K562 (cell line): ENCODE measurements around the gene PTPN18. TPM values are rescaled to one million over a fixed set of nuclear protein-coding genes. Genes with fewer than 3 reads are reported as not detected.

Source experiments
- ATF1 ChIP-seq, 2 experiments: fragments of 450-650 bp in 1 of 2; IDR thresholded peaks; 2 replicates each; pipeline ENCODE4 v1.6.1; 2016; ENCODE audit warnings: missing compliant biosample characterization in 1 of 2, missing genetic modification characterization in 1 of 2
- CC2D1A ChIP-seq: fragments of 450-650 bp; IDR thresholded peaks from 2 replicates; pipeline ENCODE4 v1.6.1; 2017; ENCODE audit warnings: mild to moderate bottlenecking
- ETS2 ChIP-seq: IDR thresholded peaks from 2 replicates; pipeline ENCODE4 v1.6.1; 2016; ENCODE audit warnings: borderline replicate concordance, missing genetic modification characterization, mild to moderate bottlenecking, moderate library complexity, missing compliant biosample characterization; ENCODE audit not compliant: poor library complexity, severe bottlenecking
- ETV1 ChIP-seq: fragments of 450-650 bp; conservative IDR thresholded peaks from 2 replicates; pipeline ENCODE4 v1.6.1; 2016; ENCODE audit warnings: missing genetic modification characterization, control low read depth, low read depth, missing compliant biosample characterization
- ILK ChIP-seq: fragments of 450-650 bp; IDR thresholded peaks from 2 replicates; pipeline ENCODE4 v1.6.1; 2016; ENCODE audit warnings: missing genetic modification characterization, low read depth, mild to moderate bottlenecking, missing compliant biosample characterization, moderate library complexity, borderline replicate concordance
- MAFG ChIP-seq: fragments of 450-650 bp; conservative IDR thresholded peaks from 2 replicates; pipeline ENCODE4 v1.6.1; 2016; ENCODE audit warnings: missing genetic modification characterization, missing compliant biosample characterization
- MITF ChIP-seq: IDR thresholded peaks from 2 replicates; pipeline ENCODE4 v1.6.1; 2014; ENCODE audit warnings: antibody characterized with exemption
- MYC ChIP-seq, 2 experiments: fragments of 250-450 bp in 1 of 2; sonication (Bioruptor Pico) in 1 of 2; IDR thresholded peaks; 2 replicates each; pipeline versions ENCODE4 v1.5.1 to v1.6.1; 2012 to 2021; ENCODE audit warnings: low read depth in 2 of 2, borderline replicate concordance in 1 of 2, improper control_type of control experiment in 1 of 2, low read length in 1 of 2, mild to moderate bottlenecking in 1 of 2, moderate library complexity in 1 of 2
- NFYB ChIP-seq: IDR thresholded peaks from 2 replicates; pipeline ENCODE4 v1.6.1; 2011; ENCODE audit warnings: mild to moderate bottlenecking, moderate library complexity; ENCODE audit not compliant: insufficient read length; ENCODE audit errors: extremely low read depth
- OTX1 ChIP-seq: fragments of 450-650 bp; formaldehyde crosslinking; IDR thresholded peaks from 2 replicates; pipeline ENCODE4 v1.4.0; 2022; ENCODE audit warnings: mild to moderate bottlenecking
- POLR2AphosphoS5 ChIP-seq: IDR thresholded peaks from 2 replicates; pipeline ENCODE4 v1.6.1; 2011; ENCODE audit warnings: mild to moderate bottlenecking, low read depth, low read length, moderate library complexity; ENCODE audit not compliant: control insufficient read depth, insufficient read depth
- POLR2B ChIP-seq: fragments of 450-650 bp; IDR thresholded peaks from 2 replicates; pipeline ENCODE4 v1.6.1; 2018; ENCODE audit warnings: low read depth; ENCODE audit not compliant: partially characterized antibody
- RAD21 ChIP-seq, 2 experiments: fragments of 250-450 bp in 1 of 2; fragments of 450-650 bp in 1 of 2; sonication (Bioruptor Pico) in 1 of 2; formaldehyde crosslinking in 1 of 2; IDR thresholded peaks in 1 of 2; conservative IDR thresholded peaks in 1 of 2; 2 replicates each; pipeline versions ENCODE4 v1.4.0 to v1.8.0; 2020 to 2022; ENCODE audit warnings: mild to moderate bottlenecking in 2 of 2, moderate library complexity in 1 of 2
- RNF2 ChIP-seq: sonication (generic); IDR thresholded peaks from 2 replicates; pipeline ENCODE4 v1.6.1; 2016
- SRSF3 ChIP-seq: fragments of 200-400 bp; formaldehyde crosslinking; IDR thresholded peaks from 2 replicates; pipeline ENCODE4 v1.6.1; 2016; ENCODE audit warnings: mild to moderate bottlenecking, low read length, moderate library complexity; ENCODE audit not compliant: insufficient read depth
- TFAP4 ChIP-seq: sonication (generic); formaldehyde crosslinking; IDR thresholded peaks from 2 replicates; pipeline ENCODE4 v1.8.0; 2022; ENCODE audit warnings: missing genetic modification reagents, mild to moderate bottlenecking, moderate library complexity, borderline replicate concordance
- ZFX ChIP-seq: sonication (generic); formaldehyde crosslinking; IDR thresholded peaks from 2 replicates; pipeline ENCODE4 v1.8.0; 2022; ENCODE audit warnings: mild to moderate bottlenecking, missing genetic modification reagents, moderate library complexity
- ZNF12 ChIP-seq: sonication (generic); formaldehyde crosslinking; IDR thresholded peaks from 2 replicates; pipeline ENCODE4 v1.4.0; 2020; ENCODE audit warnings: mild to moderate bottlenecking, missing genetic modification reagents
- ZNF253 ChIP-seq: fragments of 250-450 bp; sonication (Bioruptor Pico); conservative IDR thresholded peaks from 2 replicates; pipeline ENCODE4 v1.6.1; 2021; ENCODE audit warnings: mild to moderate bottlenecking
- ZNF395 ChIP-seq: fragments of 200-800 bp; sonication (Bioruptor generic); IDR thresholded peaks from 2 replicates; pipeline ENCODE4 v1.6.1; 2017; ENCODE audit warnings: missing genetic modification characterization, missing compliant biosample characterization
- ZNF589 ChIP-seq: fragments of 200-800 bp; sonication (Bioruptor generic); IDR thresholded peaks from 2 replicates; pipeline ENCODE4 v1.6.1; 2016; ENCODE audit warnings: low read depth, missing genetic modification characterization, missing compliant biosample characterization
- ZNF75A ChIP-seq: fragments of 450-650 bp; formaldehyde crosslinking; IDR thresholded peaks from 2 replicates; pipeline ENCODE4 v1.4.0; 2020; ENCODE audit warnings: mild to moderate bottlenecking
- ZSCAN32 ChIP-seq: fragments of 450-650 bp; formaldehyde crosslinking; IDR thresholded peaks from 2 replicates; pipeline ENCODE4 v1.4.0; 2020; ENCODE audit warnings: mild to moderate bottlenecking, moderate library complexity
- polyA plus RNA-seq, 8 experiments: library from polyadenylated mRNA; depleted of rRNA in 4 of 8; stranded (reverse) in 5 of 8; unstranded in 3 of 8; fragments of >200 nt; fragmentation: Nextera tagmentation in 2 of 8; fragmentation: Illumina TruSeq in 1 of 8; extraction: Ambion mirVana in 2 of 8; extraction: Trizol in 1 of 8; gene quantifications; 2 replicates each; pipeline versions ENCODE4 v1.2.1 to v1.2.3, GENCODE V29; 2011 to 2014; ENCODE audit warnings: inconsistent platforms in 1 of 8, missing spikeins in 1 of 8
- total RNA-seq, 7 experiments: library from RNA; depleted of rRNA in 6 of 7; stranded (reverse); fragments of >200 nt in 6 of 7; fragmentation: Illumina TruSeq in 2 of 7; extraction: Trizol in 2 of 7; gene quantifications; 2 replicates each; pipeline versions ENCODE4 v1.2.1 to v1.2.3, GENCODE V29; 2011 to 2021; ENCODE audit warnings: low replicate concordance in 1 of 7

Gene PTPN18
- total and polyA plus RNA-seq, 9 of the 15 experiments (the other 6 are each of a cell fraction or from before 2014, with no cell fraction given) = 11.6 to 90.7 (median 49.6) TPM

GRCh38 chr2:130336877-130337734 lies 18.8 kb upstream of the PTPN18 start (continued):
- peak; percentile 77; the same call in 1 of the 2 replicates for TF ChIP-seq RNF2
- TF ChIP-seq ILK (tag) = no peak
- TF ChIP-seq ATF1 (CRISPR knock-in tag; IDR thresholded peaks at IDR 0.05) = no peak
- peak; percentile 79 for TF ChIP-seq ATF1 (tag; IDR thresholded peaks at IDR 0.05)
- peak; percentile 20; the same call in 1 of the 2 replicates for TF ChIP-seq MYC (IDR thresholded peaks at IDR 0.05; ENCODE audit: low read depth, low read length)
- no peak; the same call in 1 of the 2 replicates for TF ChIP-seq MYC (CRISPR knock-in tag; IDR thresholded peaks at IDR 0.05; ENCODE audit: borderline replicate concordance, low read depth)
- no peak for TF ChIP-seq ZNF589 (CRISPR knock-in tag)
- peak; percentile 40; the same call in 1 of the 2 replicates for TF ChIP-seq POLR2AphosphoS5
- peak; percentile 81 for TF ChIP-seq TFAP4 (CRISPR knock-in tag)
- no peak for TF ChIP-seq OTX1 (CRISPR knock-in tag)
- 0 out of 2 replicates have a peak, but pooled peaks have one; percentile 12 for TF ChIP-seq CC2D1A
- no peak for TF ChIP-seq ETV1 (tag)
- TF ChIP-seq ZFX = peak; percentile 35
- no peak for TF ChIP-seq ZSCAN32 (CRISPR knock-in tag)
- no peak for TF ChIP-seq RAD21 (CRISPR knock-in tag; conservative IDR thresholded peaks at IDR 0.05 in 1 of 2, IDR thresholded peaks at IDR 0.05 in 1 of 2)
- no peak for TF ChIP-seq NFYB
- TF ChIP-seq MAFG = no peak
- peak; percentile 25; the same call in 1 of the 2 replicates for TF ChIP-seq ZNF395 (CRISPR knock-in tag)
- no peak for TF ChIP-seq ZNF253 (CRISPR knock-in tag)
- TF ChIP-seq ZNF75A (CRISPR knock-in tag) = no peak
- no peak for TF ChIP-seq MITF
- no peak for TF ChIP-seq ETS2 (tag)
- no peak for TF ChIP-seq SRSF3
- TF ChIP-seq ZNF12 (CRISPR knock-in tag) = no peak
- peak; percentile 78 for TF ChIP-seq POLR2B
